ENCODE measurements around the gene ANP32E.
"Not testable (repeated sequence)": the region's sequence is repeated elsewhere in the genome, so short reads cannot be mapped to it uniquely, and the experiment has no call there.

Gene ANP32E

GRCh38 chr1:150213170-150214098, 22.5 kb downstream of the ANP32E start:
- DNase-seq (ENCODE audit: low read depth), result peak; percentile 85

GRCh38 chr1:150212070-150212469, 23.8 kb downstream of the ANP32E start:
- DNase-seq (ENCODE audit: low read depth), result no peak

- DNase-seq (ENCODE audit: low read depth), result no peak
Measured at GRCh38 chr1:150210706-150211105, 25.2 kb downstream of the ANP32E start.

GRCh38 chr1:150210091-150210490, 25.8 kb downstream of the ANP32E start:
- no peak for DNase-seq (ENCODE audit: low read depth)

- not testable (repeated sequence) for DNase-seq (ENCODE audit: low read depth)
Measured at GRCh38 chr1:150208460-150208859, 27.5 kb downstream of the ANP32E start.

- no peak for DNase-seq (ENCODE audit: low read depth)
Measured at GRCh38 chr1:150207281-150207971, 28.5 kb downstream of the ANP32E start.

GRCh38 chr1:150196417-150196816, 39.5 kb downstream of the ANP32E start:
- DNase-seq (ENCODE audit: low read depth), result no peak

GRCh38 chr1:150194381-150195031, 41.4 kb downstream of the ANP32E start:
- no peak for DNase-seq (ENCODE audit: low read depth)

GRCh38 chr1:150192012-150192411, 43.9 kb downstream of the ANP32E start:
- DNase-seq (ENCODE audit: low read depth), result no peak

GRCh38 chr1:150187560-150187931, 48.4 kb downstream of the ANP32E start:
- no peak for DNase-seq (ENCODE audit: low read depth)

- DNase-seq (ENCODE audit: low read depth), result peak; percentile 40
Measured at GRCh38 chr1:150186789-150187559, 48.9 kb downstream of the ANP32E start.

GRCh38 chr1:150186438-150186788, 49.5 kb downstream of the ANP32E start:
- DNase-seq (ENCODE audit: low read depth), result not testable (repeated sequence)

- no peak for DNase-seq (ENCODE audit: low read depth)
Measured at GRCh38 chr1:150185481-150185880, 50.4 kb downstream of the ANP32E start.

- no peak for DNase-seq (ENCODE audit: low read depth)
Measured at GRCh38 chr1:150183061-150183460, 52.9 kb downstream of the ANP32E start.

- DNase-seq (ENCODE audit: low read depth), result no peak
Measured at GRCh38 chr1:150182247-150182646, 53.7 kb downstream of the ANP32E start.

- DNase-seq (ENCODE audit: low read depth), result no peak
Measured at GRCh38 chr1:150180474-150180873, 55.4 kb downstream of the ANP32E start.

- no peak for DNase-seq (ENCODE audit: low read depth)
Measured at GRCh38 chr1:150179867-150180266, 56.0 kb downstream of the ANP32E start.

GRCh38 chr1:150178548-150178947, 57.4 kb downstream of the ANP32E start:
- DNase-seq (ENCODE audit: low read depth), result no peak

- no peak for DNase-seq (ENCODE audit: low read depth)
Measured at GRCh38 chr1:150176593-150176992, 59.3 kb downstream of the ANP32E start.

- no peak for DNase-seq (ENCODE audit: low read depth)
Measured at GRCh38 chr1:150173141-150173585, 62.7 kb downstream of the ANP32E start.

- DNase-seq (ENCODE audit: low read depth), result no peak
Measured at GRCh38 chr1:150171801-150172200, 64.1 kb downstream of the ANP32E start.
